H1 (cell line): ENCODE measurements around the gene EPG5. TPM values are rescaled to one million over a fixed set of nuclear protein-coding genes. Genes with fewer than 3 reads are reported as not detected.

Source experiments
- CTCF ChIA-PET: fragments of 300-600 bp; sonication (Branson Sonifier 250); formaldehyde crosslinking; loops from one replicate; lab custom pipeline; 2021; ENCODE audit not compliant: partially characterized antibody; lab: Charles Lee
- POLR2A ChIA-PET: fragments of 300-600 bp; sonication (Branson Sonifier 250); formaldehyde crosslinking; loops from one replicate; lab custom pipeline; 2021; ENCODE audit warnings: inconsistent platforms; ENCODE audit not compliant: partially characterized antibody; lab: Charles Lee
- DNase-seq, 2 experiments: peaks; one replicate each; pipeline versions ENCODE4 v3.0.0 to v3.0.0-alpha.2; 2010 to 2022; ENCODE audit warnings: low spot score in 2 of 2, low read depth in 1 of 2, mixed read lengths in 1 of 2
- FAIRE-seq: peaks from 2 replicates; lab custom pipeline; 2011; peaks lifted over from hg19 to GRCh38; lab: Jason Lieb, UNC
- H2AFZ ChIP-seq: 2 replicates; pipeline ENCODE4 v1.8.1; 2012; ENCODE audit warnings: low read length, inconsistent platforms
- H2AK5ac ChIP-seq: 2 replicates; pipeline ENCODE4 v1.6.1; 2013; ENCODE audit warnings: low read depth, low read length
- H2BK120ac ChIP-seq: replicated peaks from 2 replicates; pipeline ENCODE3; 2013; ENCODE audit warnings: low read depth, low read length, inconsistent platforms
- H2BK12ac ChIP-seq: 2 replicates; pipeline ENCODE4 v1.6.1; 2013; ENCODE audit warnings: low read depth, low read length
- H2BK15ac ChIP-seq: 2 replicates; pipeline ENCODE4 v1.6.1; 2013; ENCODE audit warnings: low read length
- H2BK20ac ChIP-seq: 2 replicates; pipeline ENCODE4 v1.6.1; 2013; ENCODE audit warnings: low read length
- H2BK5ac ChIP-seq: 2 replicates; pipeline ENCODE4 v1.6.1; 2013; ENCODE audit warnings: low read depth, low read length
- H3K14ac ChIP-seq: 2 replicates; pipeline ENCODE4 v1.6.1; 2013; ENCODE audit warnings: inconsistent platforms; ENCODE audit not compliant: insufficient read length
- H3K18ac ChIP-seq: 2 replicates; pipeline ENCODE4 v1.6.1; 2013; ENCODE audit warnings: low read length; ENCODE audit errors: extremely low read depth
- H3K23ac ChIP-seq: 2 replicates; pipeline ENCODE4 v1.6.1; 2013; ENCODE audit warnings: inconsistent platforms; ENCODE audit not compliant: insufficient read length
- H3K23me2 ChIP-seq: 2 replicates; pipeline ENCODE4 v1.6.1; 2013; ENCODE audit warnings: low read depth, low read length
- H3K27ac ChIP-seq: 2 replicates; pipeline ENCODE4 v1.6.1; 2011; ENCODE audit warnings: low read depth, low read length, inconsistent platforms
- H3K27me3 ChIP-seq, 4 experiments: replicated peaks in 1 of 4; 1 replicate in 1 of 4; 2 replicates in 3 of 4; pipeline versions ENCODE4 v1.6.1 to v1.8.1; 2011 to 2013; ENCODE audit warnings: low read length in 3 of 4, mild to moderate bottlenecking in 3 of 4, inconsistent platforms in 2 of 4, mixed read lengths in 2 of 4, moderate library complexity in 1 of 4; ENCODE audit not compliant: control insufficient read depth in 3 of 4, insufficient read depth in 3 of 4; ENCODE audit errors: extremely low read depth in 1 of 4
- H3K36me3 ChIP-seq, 4 experiments: 2 replicates each; pipeline versions ENCODE4 v1.6.1 to v1.8.1; 2011 to 2013; ENCODE audit warnings: mild to moderate bottlenecking in 4 of 4, low read length in 3 of 4, moderate library complexity in 2 of 4, control low read depth in 1 of 4, inconsistent platforms in 1 of 4; ENCODE audit not compliant: insufficient read depth in 4 of 4, control insufficient read depth in 2 of 4
- H3K4ac ChIP-seq: replicated peaks from 2 replicates; pipeline ENCODE3; 2013; ENCODE audit warnings: low read length, low read depth, mixed read lengths, inconsistent platforms; ENCODE audit not compliant: insufficient read length
- H3K4me1 ChIP-seq, 4 experiments: replicated peaks in 1 of 4; 1 replicate in 1 of 4; 2 replicates in 3 of 4; pipeline versions ENCODE4 v1.6.1 to v1.8.1; 2011 to 2013; ENCODE audit warnings: low read length in 3 of 4, inconsistent platforms in 2 of 4, mixed read lengths in 1 of 4; ENCODE audit not compliant: insufficient read depth in 4 of 4, control insufficient read depth in 3 of 4
- H3K4me2 ChIP-seq, 2 experiments: 2 replicates each; pipeline versions ENCODE4 v1.6.1 to v1.8.1; 2011 to 2013; ENCODE audit warnings: low read depth in 2 of 2, low read length in 2 of 2, control low read depth in 1 of 2, inconsistent platforms in 1 of 2, mild to moderate bottlenecking in 1 of 2; ENCODE audit not compliant: insufficient read depth in 1 of 2
- H3K4me3 ChIP-seq, 4 experiments: fragments of 200-600, 300-600 bp in 1 of 4; sonication (generic), shearing (Covaris generic), sonication (Bioruptor Twin) in 1 of 4; 2 replicates each; pipeline versions ENCODE4 v1.5.1 to v1.8.1; 2011 to 2016; ENCODE audit warnings: low read length in 4 of 4, low read depth in 3 of 4, control low read depth in 2 of 4, inconsistent platforms in 2 of 4, mild to moderate bottlenecking in 2 of 4, mixed read lengths in 1 of 4, moderate library complexity in 1 of 4; ENCODE audit not compliant: insufficient read depth in 2 of 4; ENCODE audit errors: extremely low read depth in 1 of 4
- H3K56ac ChIP-seq: replicated peaks from 2 replicates; pipeline ENCODE3; 2013; ENCODE audit warnings: low read depth, mild to moderate bottlenecking, mixed read lengths, low read length, inconsistent platforms; ENCODE audit not compliant: insufficient read length
- H3K79me1 ChIP-seq: 2 replicates; pipeline ENCODE4 v1.6.1; 2013; ENCODE audit warnings: low read depth, low read length, control low read depth
- H3K79me2 ChIP-seq, 2 experiments: 2 replicates each; pipeline versions ENCODE4 v1.6.1 to v1.8.1; 2012 to 2013; ENCODE audit warnings: low read length in 2 of 2, mild to moderate bottlenecking in 2 of 2, inconsistent platforms in 1 of 2; ENCODE audit not compliant: insufficient read depth in 2 of 2, control insufficient read depth in 1 of 2
- H3K9ac ChIP-seq, 4 experiments: replicated peaks in 1 of 4; 1 replicate in 1 of 4; 2 replicates in 3 of 4; pipeline versions ENCODE4 v1.6.1 to v1.8.1; 2011 to 2013; ENCODE audit warnings: low read depth in 3 of 4, low read length in 3 of 4, control low read depth in 2 of 4, mild to moderate bottlenecking in 2 of 4, moderate library complexity in 2 of 4, inconsistent platforms in 1 of 4; ENCODE audit errors: extremely low read depth in 1 of 4
- H3K9me3 ChIP-seq, 2 experiments: 2 replicates each; pipeline versions ENCODE4 v1.6.1 to v1.8.1; 2012 to 2013; ENCODE audit warnings: mild to moderate bottlenecking in 2 of 2, moderate library complexity in 2 of 2, control low read depth in 1 of 2, inconsistent platforms in 1 of 2, low read depth in 1 of 2, low read length in 1 of 2, mixed read lengths in 1 of 2; ENCODE audit not compliant: insufficient read depth in 2 of 2
- H4K20me1 ChIP-seq, 2 experiments: replicated peaks in 1 of 2; 2 replicates each; pipeline versions ENCODE3 to v1.8.1; 2011 to 2013; ENCODE audit warnings: inconsistent platforms in 2 of 2, low read length in 2 of 2, mild to moderate bottlenecking in 1 of 2; ENCODE audit not compliant: insufficient read depth in 2 of 2, control insufficient read depth in 1 of 2
- H4K5ac ChIP-seq: 2 replicates; pipeline ENCODE4 v1.6.1; 2013; ENCODE audit warnings: low read length, low read depth, mixed read lengths, inconsistent platforms; ENCODE audit not compliant: insufficient read length
- H4K8ac ChIP-seq: 2 replicates; pipeline ENCODE4 v1.8.0; 2013; ENCODE audit warnings: mild to moderate bottlenecking, moderate library complexity, low read length, inconsistent platforms; ENCODE audit not compliant: insufficient read depth; ENCODE audit errors: extremely low read depth
- H4K91ac ChIP-seq: replicated peaks from 2 replicates; pipeline ENCODE3; 2013; ENCODE audit warnings: low read length, mixed read lengths, inconsistent platforms; ENCODE audit not compliant: insufficient read length
- EP300 ChIP-seq, 2 experiments: IDR thresholded peaks; 1 replicate in 1 of 2; 2 replicates in 1 of 2; pipeline ENCODE4 v1.6.1; 2011 to 2012; ENCODE audit warnings: low read depth in 2 of 2, low read length in 2 of 2, mild to moderate bottlenecking in 2 of 2, borderline replicate concordance in 1 of 2, inconsistent platforms in 1 of 2, moderate library complexity in 1 of 2
- KDM4A ChIP-seq: IDR thresholded peaks from one replicate; pipeline ENCODE4 v1.7.1; 2012; ENCODE audit warnings: low read depth, mild to moderate bottlenecking, moderate library complexity, low read length, inconsistent platforms; ENCODE audit not compliant: severe bottlenecking
- NRF1 ChIP-seq: IDR thresholded peaks from 2 replicates; pipeline ENCODE4 v1.6.1; 2011; ENCODE audit warnings: mild to moderate bottlenecking, low read depth, low read length, improper control_type of control experiment
- SP2 ChIP-seq: IDR thresholded peaks from 2 replicates; pipeline ENCODE4 v1.6.1; 2012; ENCODE audit warnings: mild to moderate bottlenecking, low read length, inconsistent platforms
- TCF12 ChIP-seq: IDR thresholded peaks from 2 replicates; pipeline ENCODE4 v1.6.1; 2011; ENCODE audit warnings: low read depth, mild to moderate bottlenecking, low read length
- WGBS, 2 experiments: shearing (Covaris generic) in 1 of 2; methylation state at CpG; one replicate each; pipeline versions ENCODE4 v1.1.6 to v1.1.7; 2013 to 2015; ENCODE audit warnings: low lambda C conversion rate in 2 of 2, mixed read lengths in 2 of 2, inconsistent platforms in 1 of 2, low coverage in 1 of 2, missing lambda C conversion rate in 1 of 2; ENCODE audit not compliant: insufficient replicate concordance in 2 of 2, insufficient coverage in 1 of 2, insufficient read length in 1 of 2; ENCODE audit errors: extremely low coverage in 1 of 2, missing lambda C conversion rate in 1 of 2; 5-methylcytosine and 5-hydroxymethylcytosine counted together
- polyA plus RNA-seq, 7 experiments: library from polyadenylated mRNA; depleted of rRNA in 3 of 7; stranded (reverse) in 5 of 7; unstranded in 2 of 7; fragments of >200 nt in 5 of 7; fragments of 200-250 nt in 2 of 7; gene quantifications; 1 replicate in 5 of 7; 2 replicates in 1 of 7; 4 replicates in 1 of 7; pipeline versions ENCODE4 v1.2.1 to v1.2.3, GENCODE V29; 2011 to 2013; ENCODE audit warnings: missing spikeins in 2 of 7, mixed read lengths in 2 of 7
- total RNA-seq: library from RNA; stranded (reverse); fragmentation: NEBNext Ultra II Directional; extraction: Animal tissue kit (Norgen Biotek cat#: 25700); gene quantifications from 2 replicates; pipeline ENCODE4 v1.2.1, GENCODE V29; 2021
- TF ChIP-seq, protein P1 (sequence below): IDR thresholded peaks from 2 replicates; pipeline ENCODE4 v1.6.1; 2012; ENCODE audit warnings: low read length, inconsistent platforms

The EPG5 gene
- total and polyA plus RNA-seq, 2 of the 8 experiments (the other 6 are each of a cell fraction or from before 2014, with no cell fraction given) = 14.1 to 18.3 TPM

DNA sequence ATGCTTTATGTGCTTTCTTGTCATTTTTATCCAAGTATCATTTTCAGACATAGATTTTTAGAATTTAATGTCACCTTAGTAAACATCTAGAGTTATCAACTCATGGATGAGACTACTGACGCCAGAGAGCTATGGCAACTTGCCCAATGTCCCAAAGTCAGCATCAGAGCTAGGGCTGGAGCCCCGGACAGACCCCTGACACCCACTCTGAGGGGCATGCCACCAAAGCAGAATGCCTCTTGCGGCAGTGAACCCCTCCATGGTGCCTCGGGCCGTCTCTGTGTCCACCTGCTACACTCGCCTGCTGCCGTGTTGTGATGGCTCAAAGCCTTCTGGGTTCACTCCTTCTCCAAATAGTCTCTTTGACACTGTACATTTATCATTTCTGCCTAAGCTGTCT is 136.2 kb downstream of the EPG5 start:
- WGBS, 2 experiments = 75% methylated on average over 7 of the region's 7 CpGs; no CpG with 5 or more reads in 1 of the 2 experiments

More for the DNA sequence above, 136.2 kb downstream of the EPG5 start:
- TF ChIP-seq NRF1 = no peak
- TF ChIP-seq SP2 = no peak
- TF ChIP-seq, protein P1, sequence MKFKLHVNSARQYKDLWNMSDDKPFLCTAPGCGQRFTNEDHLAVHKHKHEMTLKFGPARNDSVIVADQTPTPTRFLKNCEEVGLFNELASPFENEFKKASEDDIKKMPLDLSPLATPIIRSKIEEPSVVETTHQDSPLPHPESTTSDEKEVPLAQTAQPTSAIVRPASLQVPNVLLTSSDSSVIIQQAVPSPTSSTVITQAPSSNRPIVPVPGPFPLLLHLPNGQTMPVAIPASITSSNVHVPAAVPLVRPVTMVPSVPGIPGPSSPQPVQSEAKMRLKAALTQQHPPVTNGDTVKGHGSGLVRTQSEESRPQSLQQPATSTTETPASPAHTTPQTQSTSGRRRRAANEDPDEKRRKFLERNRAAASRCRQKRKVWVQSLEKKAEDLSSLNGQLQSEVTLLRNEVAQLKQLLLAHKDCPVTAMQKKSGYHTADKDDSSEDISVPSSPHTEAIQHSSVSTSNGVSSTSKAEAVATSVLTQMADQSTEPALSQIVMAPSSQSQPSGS = no peak
- TF ChIP-seq EP300 (IDR thresholded peaks at IDR 0.05; ENCODE audit: borderline replicate concordance in 1 of 2, low read depth in 2 of 2, low read length in 2 of 2) = no peak
- TF ChIP-seq KDM4A = no peak
- TF ChIP-seq TCF12 = no peak
- H3K9me3 ChIP-seq = no peaks in the 10 kb centered on the region
- H2BK20ac ChIP-seq = no peak overlapping the region
- no peak overlapping the region for H3K27ac ChIP-seq
- ChIA-PET POLR2A (no interaction called here), CTCF (interaction anchor here (0.6 to 2.8 kb wide), 7 partner anchors 8 to 241 kb away, joined by 3 to 17 read pairs (median 4); partner anchors contain the start of gene PSTPIP2)
- no peak for DNase-seq
- no peaks in the 10 kb centered on the region for H3K79me2 ChIP-seq
- FAIRE-seq = no peak
- no peak overlapping the region for H3K14ac ChIP-seq
- no peak overlapping the region for H3K4me2 ChIP-seq
- no peak overlapping the region for H3K4ac ChIP-seq
- no peak overlapping the region for H4K8ac ChIP-seq
- H2BK15ac ChIP-seq = no peak overlapping the region
- no peak overlapping the region for H3K9ac ChIP-seq
- H3K27me3 ChIP-seq = peaks cover 0 to under 1% (median 0%) of the 10 kb centered on the region in 4 experiments; a peak in 2 of 7 replicates
- H4K20me1 ChIP-seq = no peaks in the 10 kb centered on the region
- no peaks in the 10 kb centered on the region for H3K36me3 ChIP-seq
- H3K4me1 ChIP-seq = peaks cover 0 to 20% (median 4%) of the 10 kb centered on the region in 4 experiments; a peak in 5 of 7 replicates
- H2BK120ac ChIP-seq = no peak overlapping the region
- H2AK5ac ChIP-seq = no peak overlapping the region
- H3K56ac ChIP-seq = no peak overlapping the region
- H2BK5ac ChIP-seq = no peak overlapping the region
- H4K5ac ChIP-seq = no peak overlapping the region
- H4K91ac ChIP-seq = no peak overlapping the region
- no peak overlapping the region for H2BK12ac ChIP-seq
- H3K23me2 ChIP-seq = no peaks in the 10 kb centered on the region; the same call in 1 of the 2 replicates
- no peaks in the 10 kb centered on the region for H3K79me1 ChIP-seq
- H3K4me3 ChIP-seq = no peak overlapping the region
- H3K23ac ChIP-seq = no peak overlapping the region
- H2AFZ ChIP-seq = no peak overlapping the region
- H3K18ac ChIP-seq = no peak overlapping the region
